Astrocyte of the hippocampus (primary cell): Measurements from ENCODE around the gene ITGB5.

Experiments used
- DNase-seq: peaks from one replicate; pipeline ENCODE4 v3.0.0; 2011; ENCODE audit warnings: low read depth, low spot score

Gene ITGB5

GRCh38 chr3:124837730-124838186, 49.4 kb downstream of the ITGB5 start:
- DNase-seq, result no peak

GRCh38 chr3:124837065-124837464, 50.1 kb downstream of the ITGB5 start:
- no peak for DNase-seq

- no peak for DNase-seq
Measured at GRCh38 chr3:124836448-124836847, 50.7 kb downstream of the ITGB5 start.

GRCh38 chr3:124834723-124835718, 52.1 kb downstream of the ITGB5 start:
- DNase-seq, result peak; percentile 94

- no peak for DNase-seq
Measured at GRCh38 chr3:124833710-124834332, 53.3 kb downstream of the ITGB5 start.

GRCh38 chr3:124832782-124833709, 54.1 kb downstream of the ITGB5 start:
- peak; percentile 88 for DNase-seq

GRCh38 chr3:124831628-124832199, 55.5 kb downstream of the ITGB5 start:
- no peak for DNase-seq

- no peak for DNase-seq
Measured at GRCh38 chr3:124829819-124830554, 57.2 kb downstream of the ITGB5 start.

- no peak for DNase-seq
Measured at GRCh38 chr3:124829178-124829818, 57.9 kb downstream of the ITGB5 start.

- DNase-seq, result peak; percentile 45
Measured at GRCh38 chr3:124827476-124828206, 59.5 kb downstream of the ITGB5 start.

GRCh38 chr3:124826703-124827102, 60.5 kb downstream of the ITGB5 start:
- peak; percentile 95 for DNase-seq

- peak; percentile 29 for DNase-seq
Measured at GRCh38 chr3:124824286-124824915, 62.8 kb downstream of the ITGB5 start.

GRCh38 chr3:124823648-124824047, 63.5 kb downstream of the ITGB5 start:
- no peak for DNase-seq

- no peak for DNase-seq
Measured at GRCh38 chr3:124823206-124823605, 64.0 kb downstream of the ITGB5 start.

- DNase-seq, result no peak
Measured at GRCh38 chr3:124821356-124821755, 65.8 kb downstream of the ITGB5 start.

GRCh38 chr3:124818398-124819091, 68.6 kb downstream of the ITGB5 start:
- DNase-seq, result no peak

- DNase-seq, result no peak
Measured at GRCh38 chr3:124817079-124817478, 70.1 kb downstream of the ITGB5 start.

- no peak for DNase-seq
Measured at GRCh38 chr3:124816206-124816605, 71.0 kb downstream of the ITGB5 start.
